Posterior vena cava (tissue), 2 donors: Measurements from ENCODE around the gene ZNF615. TPM values are rescaled to one million over a fixed set of nuclear protein-coding genes. Genes with fewer than 3 reads are reported as not detected.
"Not testable (repeated sequence)": the region's sequence is repeated elsewhere in the genome, so short reads cannot be mapped to it uniquely, and the experiment has no call there.

Experiments used
- DNase-seq: peaks from one replicate; pipeline ENCODE4 v3.0.0-alpha.2; 2020; ENCODE audit warnings: low spot score
- intact Hi-C, 2 donors: fragments of 100-400 bp; cut with DNase I; formaldehyde crosslinking; loops; one replicate each; pipeline versions ENCODE4 v1.14.1 to v1.14.2; 2022 to 2023
- long read RNA-seq, 2 donors: library from polyadenylated mRNA; unstranded; transcript quantifications; one replicate each; pipeline ENCODE4 v2.0.0, GENCODE V29; 2020 to 2021
- total RNA-seq, 2 donors: library from RNA; stranded (reverse); fragmentation: NEBNext Ultra II Directional; extraction: Animal tissue kit (Norgen Biotek cat#: 25700); gene quantifications; one replicate each; pipeline ENCODE4 v1.2.1, GENCODE V29; 2021
- donor health status: DM: yes; HTN: yes; CAD: no.
- donor health status: DM: yes; HTN: yes; CAD: no.

ZNF615 gene
- total RNA-seq = 10 to 100 TPM; 12.4 to 13.4 TPM
- long read RNA-seq, donor 1, partial matches to known transcripts = 0 of 1 reads
- long read RNA-seq, donor 1, other reads (novel, unspliced or antisense) = 0 of 1 reads
- long read RNA-seq, donor 2, full-length matches to known transcripts = 1 of 1 reads
- long read RNA-seq, donor 2, partial matches to known transcripts = 0 of 1 reads
- long read RNA-seq, donor 2, other reads (novel, unspliced or antisense) = 0 of 1 reads

- peak; percentile 97 for DNase-seq
- intact Hi-C loops = no loop called here
These were observed at the start of gene ZNF615 for GRCh38 chr19:52007806-52008557. Gene ZNF615 (minus strand): TSS chr19:52008211. CDS start chr19:52003711, 4,500 bp downstream.

- not testable (repeated sequence) for DNase-seq
These were observed 48.5 kb upstream of the ZNF615 start for GRCh38 chr19:52056480-52056879.

GRCh38 chr19:52051736-52052135 lies 43.7 kb upstream of the ZNF615 start:
- intact Hi-C loops, DNase-seq: not testable (repeated sequence)

More at GRCh38 chr19:52056480-52056879, 48.5 kb upstream of the ZNF615 start:
- intact Hi-C loops = not testable (repeated sequence)

GRCh38 chr19:52048555-52049501 lies 40.8 kb upstream of the ZNF615 start, which contains the start of gene ZNF432:
Gene ZNF432 (minus strand): TSS chr19:52048838. CDS start chr19:52046868, 1,970 bp downstream.
- peak; percentile 99 for DNase-seq
- intact Hi-C loops = no loop called here

- intact Hi-C loops = no loop called here
These were observed 31.2 kb upstream of the ZNF615 start for GRCh38 chr19:52039169-52039568.

GRCh38 chr19:52034051-52034728 lies 26.2 kb upstream of the ZNF615 start:
- DNase-seq = no peak
- intact Hi-C loops = no loop called here

More at GRCh38 chr19:52039169-52039568, 31.2 kb upstream of the ZNF615 start:
- no peak for DNase-seq

- no peak for DNase-seq
- intact Hi-C loops = loop anchor here in 1 of 2 donors (1.0 kb wide), 1 partner anchor 37 kb away; no protein-coding TSS in a partner anchor
These were observed 20.7 kb upstream of the ZNF615 start for GRCh38 chr19:52028780-52029123.

GRCh38 chr19:52028027-52028779 lies 20.2 kb upstream of the ZNF615 start, which contains the start of gene ZNF614:
Gene ZNF614 (minus strand): TSS chr19:52028379. CDS start chr19:52025745, 2,634 bp downstream.
- intact Hi-C loops = loop anchor here in 1 of 2 donors (1.0 kb wide), 1 partner anchor 37 kb away; no protein-coding TSS in a partner anchor
- peak; percentile 97 for DNase-seq

GRCh38 chr19:52026255-52026990 lies 18.4 kb upstream of the ZNF615 start:
- intact Hi-C loops, DNase-seq: not testable (repeated sequence)

GRCh38 chr19:52024478-52024877 lies 16.5 kb upstream of the ZNF615 start:
- intact Hi-C loops, DNase-seq: not testable (repeated sequence)

GRCh38 chr19:52022193-52022592 lies 14.2 kb upstream of the ZNF615 start:
- DNase-seq = no peak
- intact Hi-C loops = no loop called here

- intact Hi-C loops = no loop called here
- DNase-seq = no peak
These were observed 12.5 kb upstream of the ZNF615 start for GRCh38 chr19:52020506-52020905.

GRCh38 chr19:52010674-52011073 lies 2.7 kb upstream of the ZNF615 start:
- no peak for DNase-seq
- intact Hi-C loops = no loop called here

GRCh38 chr19:52007451-52007805 lies 583 bp downstream of the ZNF615 start:
- no peak for DNase-seq
- intact Hi-C loops = no loop called here

- intact Hi-C loops = no loop called here
- DNase-seq = no peak
These were observed 13.9 kb downstream of the ZNF615 start for GRCh38 chr19:51994048-51994644.

- intact Hi-C loops = no loop called here
- DNase-seq = no peak
These were observed 14.6 kb downstream of the ZNF615 start for GRCh38 chr19:51993422-51993821.
